ENCODE measurements around the gene PPIE. TPM values are rescaled to one million over a fixed set of nuclear protein-coding genes. Genes with fewer than 3 reads are reported as not detected.
A peak's percentile ranks its signal among the peaks of the same experiment; 100 is the strongest.

Gene PPIE
- 10 to 100 TPM; 67.7 to 69.4 TPM for total RNA-seq
- polyA plus RNA-seq, result 100 to 1,000 TPM in 1 of 2 donors, 10 to 100 TPM in 1; 77.2 to 162 TPM

DNA sequence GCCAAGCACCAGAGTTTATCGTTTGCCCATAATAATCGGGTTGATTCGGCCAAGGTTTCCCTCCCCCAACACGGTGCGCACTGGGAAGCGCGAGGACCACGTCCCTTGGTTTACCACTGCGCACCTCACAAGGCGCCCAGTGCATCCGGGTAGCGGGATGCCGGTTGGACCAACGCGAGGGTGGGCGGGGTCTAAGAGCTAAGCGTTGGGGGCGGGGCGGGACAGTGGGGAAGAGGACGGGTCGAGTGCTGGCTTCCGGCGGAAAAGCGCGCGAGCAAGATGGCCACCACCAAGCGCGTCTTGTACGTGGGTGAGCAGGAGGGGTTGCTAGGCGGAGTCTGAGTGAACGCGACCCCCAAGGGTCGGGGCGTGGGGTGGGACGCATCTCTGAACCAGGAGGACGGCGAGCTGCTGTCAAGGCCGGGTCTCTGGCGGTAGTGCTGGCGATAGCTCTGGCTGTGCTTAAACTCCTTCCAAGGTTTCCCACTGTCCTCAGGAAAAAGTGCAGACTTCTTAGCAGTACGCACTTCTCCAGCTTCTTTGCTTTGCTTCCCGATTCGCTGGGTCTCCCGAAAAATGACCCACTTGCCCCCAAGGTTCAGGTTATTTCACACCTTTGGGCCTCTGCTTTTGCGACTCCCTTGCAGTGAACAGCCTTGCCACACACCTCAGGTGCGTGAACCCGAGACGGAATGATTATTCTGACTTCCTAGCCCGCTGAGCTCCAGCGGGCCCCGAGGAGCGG lies at the start of gene PPIE:
TSS of gene PPIE (plus strand) at position 261 of the 745 bp plus-strand sequence. CDS start at position 280, 19 bp downstream.
- peaks cover 22% of the 10 kb centered on the region for H3K4me1 ChIP-seq (ENCODE audit: insufficient read depth, low read length)
- Mint-ChIP-seq H3K9me3 (no peaks in the 10 kb centered on the region), H3K4me3 (peak within 1 kb of the TSS; percentile 96 to 99 (median 98)), H3K36me3 (peaks cover 32 to 43% of the 10 kb centered on the region in 2 donors), H3K27ac (peak within 1 kb of the TSS; percentile 87 to 99 (median 98)), H3K27me3 (peaks cover 6 to 20% of the 10 kb centered on the region in 2 donors), H3K4me1 (peaks cover 20 to 41% (median 29%) of the 10 kb centered on the region in 4 donors)
- DNase-seq, result peak; percentile 83 to 90 (median 85)
- no peaks in the 10 kb centered on the region for H3K27me3 ChIP-seq (ENCODE audit: insufficient read depth, low read length)
- ChIA-PET POLR2A (ENCODE audit: partially characterized antibody) (interaction anchor here (0.5 to 5.0 kb wide), 22 partner anchors 9 to 1924 kb away, joined by 3 to 40 read pairs (median 4); partner anchors contain the start of genes BMP8B, HPCAL4, NT5C1A and PABPC4), CTCF (ENCODE audit: partially characterized antibody) (interaction anchor here (0.8 to 2.4 kb wide), 8 partner anchors 14 to 133 kb away, joined by 3 to 25 read pairs (median 5); partner anchors contain the start of gene HPCAL4)
- peaks cover 31% of the 10 kb centered on the region for H3K36me3 ChIP-seq (ENCODE audit: insufficient read depth, low read length)
- intact Hi-C loops (cut with micrococcal nuclease), result loop anchor here (2.0 to 5.0 kb wide), 2 partner anchors 46 to 60 kb away; partner anchors contain the start of gene HPCAL4
- peak within 1 kb of the TSS; percentile 65 for H3K27ac ChIP-seq (ENCODE audit: low read depth, low read length)
- H3K9me3 ChIP-seq (ENCODE audit: control insufficient read depth in 1 of 2, low read length in 2 of 2), result no peaks in the 10 kb centered on the region
- peak within 1 kb of the TSS; percentile 89 to 97 for H3K4me3 ChIP-seq (ENCODE audit: low read length in 2 of 2)

DNA sequence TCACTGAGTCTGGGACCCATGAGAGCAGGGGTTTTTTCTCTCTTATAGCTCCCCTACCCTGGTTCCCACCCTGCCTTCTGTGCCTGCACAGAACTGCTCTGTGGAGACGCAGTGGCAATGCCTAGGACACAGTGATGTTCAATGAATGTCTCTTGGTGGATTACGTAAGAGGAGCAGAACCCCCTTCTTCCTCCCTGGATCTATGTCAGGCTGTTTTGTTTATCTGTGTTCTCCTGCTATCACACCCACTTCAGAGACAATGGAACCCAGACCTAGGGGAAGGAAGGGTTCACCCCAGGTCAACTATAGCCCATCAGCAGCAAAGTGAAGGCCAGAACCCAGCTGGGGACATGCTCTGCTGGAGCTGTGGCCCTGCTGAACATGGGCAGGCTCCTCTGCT lies 49.5 kb upstream of the PPIE start:
- Histone ChIP-seq H3K36me3 (ENCODE audit: insufficient read depth, low read length) (no peaks in the 10 kb centered on the region), H3K4me1 (ENCODE audit: insufficient read depth, low read length) (peaks cover 54% of the 10 kb centered on the region), H3K4me3 (ENCODE audit: low read length in 2 of 2) (no peak overlapping the region), H3K27me3 (ENCODE audit: insufficient read depth, low read length) (no peaks in the 10 kb centered on the region), H3K27ac (ENCODE audit: low read depth, low read length) (no peak overlapping the region), H3K9me3 (ENCODE audit: control insufficient read depth in 1 of 2, low read length in 2 of 2) (no peaks in the 10 kb centered on the region)
- ChIA-PET CTCF (ENCODE audit: partially characterized antibody) (interaction anchor here (0.7 to 5.8 kb wide), 7 partner anchors 8 to 84 kb away, joined by 3 to 37 read pairs (median 8); partner anchors contain the start of gene NT5C1A), POLR2A (ENCODE audit: partially characterized antibody) (interaction anchor here (4.1 to 5.6 kb wide), 2 partner anchors 9 to 17 kb away, joined by 60 to 62 read pairs; partner anchors contain the start of gene NT5C1A)
- DNase-seq, result no peak
- Mint-ChIP-seq H3K36me3 (peaks cover 2 to 8% of the 10 kb centered on the region in 2 donors), H3K27ac (peak overlapping the region in 4 of 7 donors; percentile 32 to 88 (median 54)), H3K4me1 (peaks cover 25 to 59% (median 44%) of the 10 kb centered on the region in 4 donors), H3K4me3 (peak overlapping the region in 1 of 8 donors; percentile 88), H3K27me3 (no peaks in the 10 kb centered on the region), H3K9me3 (no peaks in the 10 kb centered on the region)
- intact Hi-C loops (cut with micrococcal nuclease), result no loop called here

DNA sequence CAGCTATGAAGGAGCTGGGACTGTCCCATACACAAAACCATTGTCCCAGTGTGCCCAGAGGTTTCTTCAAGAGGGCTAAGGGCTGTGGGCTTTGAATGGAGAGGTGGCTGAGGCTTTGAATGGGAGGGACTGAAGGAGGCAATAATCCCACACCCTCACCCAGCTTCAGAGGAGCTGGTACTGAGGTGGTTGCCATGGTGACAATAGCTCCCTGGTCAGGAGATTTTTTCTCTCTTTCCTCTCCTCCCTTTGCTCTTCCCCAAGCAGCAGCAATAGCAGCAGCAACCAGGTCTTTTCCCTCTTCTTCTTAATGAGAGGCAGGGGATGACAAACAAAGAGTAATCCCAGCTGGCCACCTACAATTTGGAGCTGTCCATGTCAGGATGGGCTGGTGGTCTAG lies 49.0 kb upstream of the PPIE start:
- CTCF ChIA-PET (ENCODE audit: partially characterized antibody), result interaction anchor here (0.7 to 5.8 kb wide), 7 partner anchors 8 to 85 kb away, joined by 3 to 37 read pairs (median 8); partner anchors contain the start of gene NT5C1A
- Mint-ChIP-seq H3K27me3 (no peaks in the 10 kb centered on the region), H3K4me3 (peak overlapping the region; percentile 31 to 95 (median 86)), H3K27ac (peak overlapping the region in 5 of 7 donors; percentile 35 to 95 (median 90)), H3K36me3 (peaks cover 2 to 8% of the 10 kb centered on the region in 2 donors), H3K9me3 (no peaks in the 10 kb centered on the region), H3K4me1 (peaks cover 23 to 57% (median 43%) of the 10 kb centered on the region in 4 donors)
- intact Hi-C loops (cut with micrococcal nuclease), result loop anchor here (5.0 kb wide), 1 partner anchor 48 kb away; the partner anchor contains the start of gene PPIE
- no peak overlapping the region for H3K4me3 ChIP-seq (ENCODE audit: low read length in 2 of 2)
- H3K27me3 ChIP-seq (ENCODE audit: insufficient read depth, low read length), result no peaks in the 10 kb centered on the region
- H3K4me1 ChIP-seq (ENCODE audit: insufficient read depth, low read length), result peaks cover 49% of the 10 kb centered on the region
- H3K9me3 ChIP-seq (ENCODE audit: control insufficient read depth in 1 of 2, low read length in 2 of 2), result no peaks in the 10 kb centered on the region
- no peak overlapping the region for H3K27ac ChIP-seq (ENCODE audit: low read depth, low read length)
- POLR2A ChIA-PET (ENCODE audit: partially characterized antibody), result interaction anchor here (1.0 to 5.6 kb wide), 3 partner anchors 10 to 114 kb away, joined by 3 to 62 read pairs (median 60); partner anchors contain the start of gene NT5C1A
- DNase-seq, result no peak
- H3K36me3 ChIP-seq (ENCODE audit: insufficient read depth, low read length), result no peaks in the 10 kb centered on the region

DNA sequence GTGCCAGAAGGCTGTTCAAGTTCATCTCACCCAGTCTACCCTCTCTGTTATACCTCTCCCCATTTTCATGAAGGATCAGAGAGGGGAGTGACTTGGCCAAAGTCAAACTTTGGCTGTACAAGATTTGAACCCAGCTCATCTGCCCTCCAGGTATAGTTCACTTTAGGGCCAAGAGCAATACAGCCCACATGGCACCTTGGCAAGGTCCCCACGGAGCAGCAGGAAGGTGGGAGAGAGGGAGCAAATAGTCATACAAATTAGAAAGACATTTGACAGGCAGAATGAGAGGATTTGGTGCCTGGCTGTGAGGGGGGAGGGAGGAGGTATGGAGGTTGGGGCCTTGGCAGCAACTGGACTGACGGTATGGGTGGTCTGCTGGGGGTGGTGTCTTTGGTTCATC lies 48.5 kb upstream of the PPIE start:
- DNase-seq, result no peak
- no peaks in the 10 kb centered on the region for H3K9me3 Mint-ChIP-seq
- Histone ChIP-seq H3K9me3 (ENCODE audit: control insufficient read depth in 1 of 2, low read length in 2 of 2) (no peaks in the 10 kb centered on the region), H3K4me1 (ENCODE audit: insufficient read depth, low read length) (peaks cover 46% of the 10 kb centered on the region), H3K4me3 (ENCODE audit: low read length in 2 of 2) (no peak overlapping the region), H3K27ac (ENCODE audit: low read depth, low read length) (no peak overlapping the region), H3K36me3 (ENCODE audit: insufficient read depth, low read length) (no peaks in the 10 kb centered on the region), H3K27me3 (ENCODE audit: insufficient read depth, low read length) (no peaks in the 10 kb centered on the region)
- peaks cover 21 to 52% (median 41%) of the 10 kb centered on the region in 4 donors for H3K4me1 Mint-ChIP-seq
- ChIA-PET CTCF (ENCODE audit: partially characterized antibody) (interaction anchor here (1.1 to 5.8 kb wide), 5 partner anchors 9 to 31 kb away, joined by 4 to 37 read pairs (median 10); partner anchors contain the start of gene NT5C1A), POLR2A (ENCODE audit: partially characterized antibody) (interaction anchor here (0.7 to 5.6 kb wide), 5 partner anchors 10 to 115 kb away, joined by 3 to 62 read pairs (median 5); partner anchors contain the start of gene NT5C1A)
- H3K36me3 Mint-ChIP-seq, result peaks cover 2 to 4% of the 10 kb centered on the region in 2 donors
- no peaks in the 10 kb centered on the region for H3K27me3 Mint-ChIP-seq
- peak overlapping the region; percentile 83 to 95 (median 87) for H3K4me3 Mint-ChIP-seq
- intact Hi-C loops (cut with micrococcal nuclease), result loop anchor here (5.0 kb wide), 1 partner anchor 47 kb away; the partner anchor contains the start of gene PPIE
- peak overlapping the region; percentile 83 to 95 (median 90) for H3K27ac Mint-ChIP-seq

DNA sequence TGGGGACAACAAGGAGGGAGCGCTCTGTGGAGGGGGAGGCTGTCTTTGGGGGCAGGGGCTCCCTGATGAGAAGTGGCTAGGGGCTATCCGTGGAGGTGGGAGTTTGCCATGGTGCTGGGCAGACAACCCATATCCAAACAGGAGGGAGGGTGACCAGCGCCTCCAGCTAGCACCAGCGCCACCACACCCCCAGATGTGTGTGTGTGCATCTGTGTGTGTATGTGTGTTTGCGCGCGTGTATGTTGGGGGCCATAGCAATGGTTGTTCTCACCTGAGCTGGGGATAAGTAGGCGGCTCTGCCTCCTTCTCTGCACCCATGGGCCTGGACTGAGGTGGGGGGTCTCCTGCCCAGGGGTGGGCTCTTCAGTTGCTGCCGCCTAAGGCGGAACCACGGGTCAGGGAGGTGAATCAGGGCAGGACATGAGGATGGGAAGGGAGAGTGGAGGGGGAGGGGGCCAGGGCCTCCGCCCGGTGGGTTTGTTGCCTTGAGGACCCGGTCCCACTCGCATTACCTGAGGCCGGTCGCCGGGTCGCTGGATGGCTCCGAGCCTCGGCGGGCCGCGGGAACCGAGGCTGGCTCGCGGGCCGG lies 47.8 kb upstream of the PPIE start:
- intact Hi-C loops (cut with micrococcal nuclease), result loop anchor here (1.0 to 5.0 kb wide), 2 partner anchors 8 to 46 kb away; partner anchors contain the start of gene PPIE

DNA sequence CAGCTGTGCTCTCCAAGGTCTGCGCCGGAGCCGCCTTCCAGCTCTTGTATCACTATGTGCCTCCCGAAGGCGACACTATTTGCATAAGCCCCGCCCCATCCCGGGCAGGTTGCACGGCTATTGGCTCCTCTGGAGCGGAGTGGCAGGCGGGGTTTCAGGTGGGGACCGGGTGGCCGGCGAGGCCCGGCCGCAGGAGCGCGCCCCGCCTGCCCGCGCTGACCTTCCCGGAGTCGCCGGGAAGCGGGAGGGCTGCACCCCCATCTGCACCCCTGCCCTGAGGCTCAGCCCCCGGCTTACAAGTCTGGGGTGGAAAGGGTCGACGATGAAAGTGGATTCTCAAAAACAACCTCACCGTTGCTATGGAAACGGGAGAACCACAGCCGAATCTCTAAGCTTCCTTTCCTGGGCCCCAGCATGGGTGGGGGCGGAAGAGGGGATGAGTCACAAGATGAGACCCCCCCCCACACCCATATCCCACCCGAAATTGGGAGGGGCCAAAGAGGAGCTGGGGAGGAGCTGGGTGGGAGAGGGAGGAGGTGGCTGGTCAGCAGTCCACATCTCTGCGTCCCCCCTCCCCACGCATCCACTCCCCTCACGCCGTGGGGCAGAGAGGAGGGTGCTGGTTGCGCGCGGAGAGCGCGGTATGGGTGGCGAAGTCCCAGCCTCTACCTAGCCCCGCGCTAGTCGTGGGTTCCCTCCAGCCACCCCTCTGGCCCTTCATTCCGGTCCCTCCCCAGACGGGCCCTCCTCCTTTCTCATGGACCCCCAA lies 47.1 kb upstream of the PPIE start, which contains the start of gene HPCAL4:
TSS of gene HPCAL4 (minus strand) at position 51 of the 769 bp plus-strand sequence. CDS start 6,830 bp downstream, outside the sequence.
- ChIA-PET CTCF (ENCODE audit: partially characterized antibody) (interaction anchor here (0.8 to 5.8 kb wide), 10 partner anchors 10 to 500 kb away, joined by 3 to 37 read pairs (median 4); partner anchors contain the start of genes NT5C1A and PPIE), POLR2A (ENCODE audit: partially characterized antibody) (interaction anchor here (0.9 to 5.6 kb wide), 15 partner anchors 8 to 1170 kb away, joined by 3 to 62 read pairs (median 5); partner anchors contain the start of genes BMP8B, CAP1, CITED4 and NT5C1A)
- no peaks in the 10 kb centered on the region for H3K27me3 ChIP-seq (ENCODE audit: insufficient read depth, low read length)
- no peaks in the 10 kb centered on the region for H3K27me3 Mint-ChIP-seq
- H3K36me3 ChIP-seq (ENCODE audit: insufficient read depth, low read length), result no peaks in the 10 kb centered on the region
- intact Hi-C loops (cut with micrococcal nuclease), result loop anchor here (1.0 to 5.0 kb wide), 2 partner anchors 8 to 46 kb away; partner anchors contain the start of gene PPIE
- H3K27ac Mint-ChIP-seq, result peak within 1 kb of the TSS; percentile 88 to 95 (median 92)
- no peaks in the 10 kb centered on the region for H3K9me3 ChIP-seq (ENCODE audit: control insufficient read depth in 1 of 2, low read length in 2 of 2)
- H3K4me3 Mint-ChIP-seq, result peak within 1 kb of the TSS; percentile 83 to 95 (median 87)
- peaks cover 46% of the 10 kb centered on the region for H3K4me1 ChIP-seq (ENCODE audit: insufficient read depth, low read length)
- H3K27ac ChIP-seq (ENCODE audit: low read depth, low read length), result peak within 1 kb of the TSS; percentile 65
- peak; percentile 91 to 95 (median 93) for DNase-seq
- peaks cover 19 to 47% (median 39%) of the 10 kb centered on the region in 4 donors for H3K4me1 Mint-ChIP-seq
- no peaks in the 10 kb centered on the region for H3K9me3 Mint-ChIP-seq
- H3K36me3 Mint-ChIP-seq, result peaks cover 0 to 2% of the 10 kb centered on the region in 2 donors
- peak within 1 kb of the TSS; percentile 69 to 88 for H3K4me3 ChIP-seq (ENCODE audit: low read length in 2 of 2)

More for the DNA sequence above, 47.8 kb upstream of the PPIE start:
- peaks cover 2 to 4% of the 10 kb centered on the region in 2 donors for H3K36me3 Mint-ChIP-seq
- Histone ChIP-seq H3K36me3 (ENCODE audit: insufficient read depth, low read length) (no peaks in the 10 kb centered on the region), H3K9me3 (ENCODE audit: control insufficient read depth in 1 of 2, low read length in 2 of 2) (no peaks in the 10 kb centered on the region), H3K27ac (ENCODE audit: low read depth, low read length) (peak overlapping the region; percentile 65), H3K4me3 (ENCODE audit: low read length in 2 of 2) (peak overlapping the region; percentile 69 to 88), H3K4me1 (ENCODE audit: insufficient read depth, low read length) (peaks cover 46% of the 10 kb centered on the region), H3K27me3 (ENCODE audit: insufficient read depth, low read length) (no peaks in the 10 kb centered on the region)
- peak overlapping the region; percentile 88 to 95 (median 92) for H3K27ac Mint-ChIP-seq
- ChIA-PET POLR2A (ENCODE audit: partially characterized antibody) (interaction anchor here (0.7 to 5.6 kb wide), 15 partner anchors 7 to 350 kb away, joined by 3 to 62 read pairs (median 5); partner anchors contain the start of genes BMP8B, CAP1, NT5C1A and PABPC4), CTCF (ENCODE audit: partially characterized antibody) (interaction anchor here (0.8 to 5.8 kb wide), 9 partner anchors 10 to 499 kb away, joined by 3 to 37 read pairs (median 4); partner anchors contain the start of genes NT5C1A and PPIE)
- peak in 2 of 5 donors; percentile 26 to 43 for DNase-seq
- peaks cover 21 to 52% (median 41%) of the 10 kb centered on the region in 4 donors for H3K4me1 Mint-ChIP-seq
- no peaks in the 10 kb centered on the region for H3K9me3 Mint-ChIP-seq
- no peaks in the 10 kb centered on the region for H3K27me3 Mint-ChIP-seq
- H3K4me3 Mint-ChIP-seq, result peak overlapping the region; percentile 83 to 95 (median 87)

Measured in CD4-positive, alpha-beta memory T cell (primary cell).